A549 (cell line): ENCODE data around the gene TAF7. TPM values are rescaled to one million over a fixed set of nuclear protein-coding genes. Genes with fewer than 3 reads are reported as not detected.

Experiments used
- ATAC-seq, 2 experiments: fragments of 200-7000 bp in 1 of 2; fragments of >200 bp in 1 of 2; cut with Nextera tagmentation in 1 of 2; cut with Tn5 transposase in 1 of 2; 3 replicates each; pipeline versions ENCODE4 v1.8.0 to v1.9.1; 2018 to 2020; ENCODE audit warnings: mild to moderate bottlenecking in 1 of 2, moderate library complexity in 1 of 2
- CTCF ChIA-PET: fragments of 300-600 bp; sonication (Branson Sonifier 250); formaldehyde crosslinking; extraction: SDS; loops from one replicate; lab custom pipeline; 2021; ENCODE audit warnings: antibody characterized with exemption, inconsistent platforms; lab: Yijun Ruan, JAX
- POLR2A ChIA-PET: fragments of 350-600 bp; formaldehyde crosslinking; extraction: SDS; loops from one replicate; lab custom pipeline; 2021; ENCODE audit warnings: antibody characterized with exemption, inconsistent platforms; lab: Yijun Ruan, JAX
- DNase-seq, 2 experiments: peaks; one replicate each; pipeline versions ENCODE4 v3.0.0 to v3.0.0-alpha.2; 2011 to 2016; ENCODE audit warnings: low read depth in 1 of 2, low spot score in 1 of 2
- FAIRE-seq: peaks from 2 replicates; lab custom pipeline; 2011; peaks lifted over from hg19 to GRCh38; lab: Jason Lieb, UNC
- H3K27ac ChIP-seq, 2 experiments: fragments of >200 bp; sonication (Bioruptor Twin); formaldehyde crosslinking; 3 replicates each; pipeline ENCODE4 v1.5.1; 2016 to 2017
- H3K4me1 ChIP-seq: fragments of >200 bp; sonication (Bioruptor Twin); formaldehyde crosslinking; 3 replicates; pipeline ENCODE4 v1.6.1; 2016
- H3K4me2 ChIP-seq: fragments of >200 bp; sonication (Bioruptor Twin); formaldehyde crosslinking; 3 replicates; pipeline ENCODE4 v1.6.1; 2016
- H3K4me3 ChIP-seq: fragments of >200 bp; sonication (Bioruptor Twin); formaldehyde crosslinking; 3 replicates; pipeline ENCODE4 v1.5.1; 2016
- H3K9me3 ChIP-seq: fragments of >200 bp; sonication (Bioruptor Twin); formaldehyde crosslinking; 3 replicates; pipeline ENCODE4 v1.6.1; 2016
- ATOH8 ChIP-seq: fragments of 250-450 bp; sonication (Bioruptor Pico); IDR thresholded peaks from 2 replicates; pipeline ENCODE4 v1.5.0; 2020; ENCODE audit warnings: low read depth, mild to moderate bottlenecking, moderate library complexity
- BHLHE40 ChIP-seq: IDR thresholded peaks from 2 replicates; pipeline ENCODE4 v1.6.1; 2012; ENCODE audit warnings: low read depth, low read length, inconsistent platforms
- CBX2 ChIP-seq: fragments of 200-600 bp; sonication (generic); IDR thresholded peaks from 2 replicates; pipeline ENCODE4 v1.6.1; 2016; ENCODE audit warnings: low read depth, mild to moderate bottlenecking, borderline replicate concordance
- CBX8 ChIP-seq: fragments of 200-600 bp; sonication (generic); IDR thresholded peaks from 2 replicates; pipeline ENCODE4 v1.6.1; 2016
- EHMT2 ChIP-seq: fragments of 200-600 bp; sonication (generic); IDR thresholded peaks from 2 replicates; pipeline ENCODE4 v1.6.1; 2016; ENCODE audit warnings: antibody characterized with exemption, low read depth, mild to moderate bottlenecking, moderate library complexity
- FOSL2 ChIP-seq, 2 experiments: fragments of 450-650 bp in 1 of 2; fragments of >200 bp in 1 of 2; sonication (Bioruptor Twin) in 1 of 2; formaldehyde crosslinking; IDR thresholded peaks; 2 replicates each; pipeline versions ENCODE4 v1.5.0 to v1.6.1; 2016 to 2020; ENCODE audit warnings: mild to moderate bottlenecking in 1 of 2, moderate library complexity in 1 of 2
- FOXS1 ChIP-seq: fragments of 250-450 bp; sonication (Bioruptor Pico); IDR thresholded peaks from 2 replicates; pipeline ENCODE4 v1.5.0; 2020; ENCODE audit warnings: mild to moderate bottlenecking, moderate library complexity
- HMGXB4 ChIP-seq: fragments of 250-450 bp; sonication (Bioruptor Pico); IDR thresholded peaks from 2 replicates; pipeline ENCODE4 v1.5.0; 2021; ENCODE audit warnings: mild to moderate bottlenecking, moderate library complexity, borderline replicate concordance
- HOXA7 ChIP-seq: fragments of 250-450 bp; sonication (Bioruptor Pico); IDR thresholded peaks from 2 replicates; pipeline ENCODE4 v1.5.0; 2020; ENCODE audit warnings: mild to moderate bottlenecking, moderate library complexity
- JUNB ChIP-seq: fragments of >200 bp; sonication (Bioruptor Twin); formaldehyde crosslinking; IDR thresholded peaks from 2 replicates; pipeline ENCODE4 v1.6.1; 2016
- KDM5A ChIP-seq: fragments of 200-600 bp; sonication (generic); IDR thresholded peaks from 2 replicates; pipeline ENCODE4 v1.6.1; 2016; ENCODE audit warnings: antibody characterized with exemption, mild to moderate bottlenecking
- MAFK ChIP-seq: fragments of 450-650 bp; IDR thresholded peaks from 2 replicates; pipeline ENCODE4 v1.6.1; 2014; ENCODE audit not compliant: partially characterized antibody
- PBX3 ChIP-seq: IDR thresholded peaks from 2 replicates; pipeline ENCODE4 v1.6.1; 2012
- RFX5 ChIP-seq: fragments of 450-650 bp; IDR thresholded peaks from 2 replicates; pipeline ENCODE4 v1.7.1; 2014; ENCODE audit warnings: antibody characterized with exemption, mild to moderate bottlenecking, moderate library complexity
- RNF2 ChIP-seq: fragments of 200-600 bp; sonication (generic); IDR thresholded peaks from 2 replicates; pipeline ENCODE4 v1.6.1; 2016; ENCODE audit warnings: low read depth, mild to moderate bottlenecking, antibody characterized with exemption, moderate library complexity, borderline replicate concordance
- SREBF2 ChIP-seq: fragments of 450-650 bp; IDR thresholded peaks from 2 replicates; pipeline ENCODE4 v1.6.1; 2014; ENCODE audit warnings: mild to moderate bottlenecking, moderate library complexity
- TFCP2L1 ChIP-seq: fragments of 250-450 bp; sonication (Bioruptor Pico); IDR thresholded peaks from 2 replicates; pipeline ENCODE4 v1.5.0; 2021; ENCODE audit warnings: mild to moderate bottlenecking
- ZC3H11A ChIP-seq: fragments of 450-650 bp; IDR thresholded peaks from 2 replicates; pipeline ENCODE4 v1.6.1; 2014; ENCODE audit warnings: antibody characterized with exemption, mild to moderate bottlenecking
- ZNF302 ChIP-seq: fragments of 250-450 bp; sonication (Bioruptor Pico); IDR thresholded peaks from 2 replicates; pipeline ENCODE4 v1.9.0; 2021; ENCODE audit warnings: inconsistent platforms, mild to moderate bottlenecking, moderate library complexity
- WGBS: methylation state at CpG from one replicate; pipeline ENCODE4 v1.1.6; 2017; ENCODE audit errors: missing lambda C conversion rate; 5-methylcytosine and 5-hydroxymethylcytosine counted together
- polyA plus RNA-seq, 4 experiments: library from polyadenylated mRNA; depleted of rRNA in 3 of 4; stranded (reverse); fragments of >200 nt; fragmentation: RNase III in 1 of 4; extraction: RNeasy Plus Mini Kit Qiagen cat#74134 plus additional on column Dnase treatment in 1 of 4; gene quantifications; 2 replicates in 3 of 4; 3 replicates in 1 of 4; pipeline ENCODE4 v1.2.3, GENCODE V29; 2011 to 2017
- TF ChIP-seq, protein P1 (sequence below): IDR thresholded peaks from 2 replicates; pipeline ENCODE4 v1.6.1; 2012
- TF ChIP-seq, protein P2 (sequence below): IDR thresholded peaks from 2 replicates; pipeline ENCODE4 v1.6.1; 2012; ENCODE audit warnings: low read depth, borderline replicate concordance

The TAF7 gene
- polyA plus RNA-seq, 2 of the 4 experiments (the other 2 are of a cell fraction) = 67.3 to 90.6 TPM

- no peak for TF ChIP-seq HMGXB4 (CRISPR knock-in tag)
- TF ChIP-seq, protein P1, sequence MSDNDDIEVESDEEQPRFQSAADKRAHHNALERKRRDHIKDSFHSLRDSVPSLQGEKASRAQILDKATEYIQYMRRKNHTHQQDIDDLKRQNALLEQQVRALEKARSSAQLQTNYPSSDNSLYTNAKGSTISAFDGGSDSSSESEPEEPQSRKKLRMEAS = no peak
Measured at GRCh38 chr5:141313711-141314110, 6.9 kb downstream of the TAF7 start (continued).

DNA sequence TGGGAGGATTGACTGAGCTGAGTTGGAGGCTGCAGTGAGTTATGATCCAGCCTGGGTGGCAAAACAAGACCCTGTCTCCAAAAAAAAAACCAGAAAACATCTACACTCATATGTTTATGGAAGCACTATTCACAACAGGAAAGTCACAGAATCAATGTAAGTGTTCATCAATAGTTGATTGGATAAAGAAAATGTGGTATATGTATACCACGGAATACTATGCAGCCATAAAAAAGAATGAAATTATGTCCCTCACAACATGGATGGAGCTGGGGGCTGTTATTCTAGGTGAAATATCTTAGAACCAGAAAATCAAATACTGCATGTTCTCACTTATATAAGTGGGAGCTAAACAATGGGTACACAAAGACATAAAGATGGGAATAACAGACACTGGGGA is 14.0 kb downstream of the TAF7 start:
- 100% methylated on average over 1 of the region's 1 CpG for WGBS
- ATAC-seq (no peak), DNase-seq (no peak), FAIRE-seq (no peak)
- Histone ChIP-seq H3K9me3 (peaks cover 56% of the 10 kb centered on the region), H3K4me2 (no peak overlapping the region), H3K4me3 (no peak overlapping the region), H3K4me1 (no peaks in the 10 kb centered on the region), H3K27ac (no peak overlapping the region)
- ChIA-PET POLR2A (no interaction called here), CTCF (interaction anchor here (0.6 to 1.3 kb wide), 3 partner anchors 24 to 258 kb away, joined by 3 read pairs; partner anchors contain the start of gene PCDHB2)
- no peak for TF ChIP-seq CBX8
- no peak for TF ChIP-seq TFCP2L1
- TF ChIP-seq EHMT2 = no peak
- TF ChIP-seq, protein P2, sequence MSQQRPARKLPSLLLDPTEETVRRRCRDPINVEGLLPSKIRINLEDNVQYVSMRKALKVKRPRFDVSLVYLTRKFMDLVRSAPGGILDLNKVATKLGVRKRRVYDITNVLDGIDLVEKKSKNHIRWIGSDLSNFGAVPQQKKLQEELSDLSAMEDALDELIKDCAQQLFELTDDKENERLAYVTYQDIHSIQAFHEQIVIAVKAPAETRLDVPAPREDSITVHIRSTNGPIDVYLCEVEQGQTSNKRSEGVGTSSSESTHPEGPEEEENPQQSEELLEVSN = no peak

GRCh38 chr5:141303756-141304155 is 16.8 kb downstream of the TAF7 start, which contains the start of gene SLC25A2:
TSS of gene SLC25A2 (minus strand) at chr5:141304049. CDS start at chr5:141303865, 184 bp downstream.
- Histone ChIP-seq H3K4me3 (no peak within 1 kb of the TSS), H3K4me2 (no peak within 1 kb of the TSS), H3K9me3 (peaks cover 64% of the 10 kb centered on the region), H3K27ac (no peak within 1 kb of the TSS), H3K4me1 (no peaks in the 10 kb centered on the region)
- no peak for FAIRE-seq
- no peak for TF ChIP-seq ATOH8 (CRISPR knock-in tag)
- ATAC-seq = no peak
- ChIA-PET POLR2A (no interaction called here), CTCF (no interaction called here)
- DNase-seq = no peak
- WGBS = 89% methylated on average over 31 of the region's 36 CpGs

GRCh38 chr5:141298376-141298775 is 22.2 kb downstream of the TAF7 start:
- no peaks in the 10 kb centered on the region for H3K4me1 ChIP-seq
- TF ChIP-seq SREBF2 = no peak
- no peak for TF ChIP-seq FOSL2 (IDR thresholded peaks at IDR 0.05)
- TF ChIP-seq FOSL2 (CRISPR knock-in tag; IDR thresholded peaks at IDR 0.05) = no peak
- no peak for TF ChIP-seq HOXA7
- TF ChIP-seq FOXS1 (CRISPR knock-in tag) = no peak
- TF ChIP-seq ZNF302 (CRISPR knock-in tag) = no peak
- TF ChIP-seq, all 56 proteins: peak for 0
- CTCF ChIA-PET = no interaction called here
- WGBS = 32% methylated on average over 4 of the region's 4 CpGs
- FAIRE-seq = no peak
- DNase-seq = no peak
- no peak for ATAC-seq
- Histone ChIP-seq H3K4me2 (no peak overlapping the region), H3K9me3 (peaks cover 41% of the 10 kb centered on the region), H3K4me3 (no peak overlapping the region), H3K27ac (no peak overlapping the region)
- POLR2A ChIA-PET = no interaction called here

GRCh38 chr5:141272906-141273305 is 47.7 kb downstream of the TAF7 start:
- ChIA-PET POLR2A (no interaction called here), CTCF (no interaction called here)
- TF ChIP-seq BHLHE40 (no peak), SREBF2 (no peak), CBX2 (no peak), CBX8 (no peak), PBX3 (no peak), JUNB (no peak), MAFK (no peak), ATOH8 (CRISPR knock-in tag) (no peak), RFX5 (no peak), ZC3H11A (no peak), RNF2 (no peak), KDM5A (no peak)
- TF ChIP-seq, protein P1 = no peak
- Histone ChIP-seq H3K4me3 (no peak overlapping the region), H3K4me2 (no peak overlapping the region), H3K27ac (no peak overlapping the region), H3K9me3 (peaks cover 53% of the 10 kb centered on the region), H3K4me1 (no peaks in the 10 kb centered on the region)
- peak in 1 of 2 experiments; percentile 7 for DNase-seq
- FAIRE-seq = no peak
- ATAC-seq = peak in 1 of 2 experiments; percentile 50; a peak in 1 of 6 replicates
- WGBS = 2% methylated on average over 3 of the region's 3 CpGs
